SK-N-SH treated with all-trans-retinoic acid at 6 μM for 48 hours (cell line): ENCODE measurements around the gene COLGALT1.

Experiments used
- ATAC-seq: fragments of 200-7000 bp; cut with Tn5 transposase; 3 replicates; pipeline ENCODE4 v1.9.1; 2020; ENCODE audit warnings: mild to moderate bottlenecking, moderate library complexity
- GLIS3 ChIP-seq: fragments of 250-450 bp; sonication (Bioruptor Pico); IDR thresholded peaks from 2 replicates; pipeline ENCODE4 v1.5.0; 2020; ENCODE audit warnings: mild to moderate bottlenecking, moderate library complexity
- ISL1 ChIP-seq: fragments of 250-450 bp; sonication (Bioruptor Pico); IDR thresholded peaks from 2 replicates; pipeline ENCODE4 v2.1.2; 2022; ENCODE audit warnings: mild to moderate bottlenecking, moderate library complexity
- PPARA ChIP-seq: fragments of 250-450 bp; sonication (Bioruptor Pico); IDR thresholded peaks from 2 replicates; pipeline ENCODE4 v1.5.0; 2020; ENCODE audit warnings: mild to moderate bottlenecking, borderline replicate concordance
- SNAI2 ChIP-seq: fragments of 250-450 bp; sonication (Bioruptor Pico); IDR thresholded peaks from 2 replicates; pipeline ENCODE4 v1.5.0; 2020; ENCODE audit warnings: mild to moderate bottlenecking, moderate library complexity

COLGALT1 gene

GRCh38 chr19:17632577-17632976 lies 77.1 kb downstream of the COLGALT1 start:
- no peak for ATAC-seq
- TF ChIP-seq PPARA (CRISPR knock-in tag) (no peak), SNAI2 (CRISPR knock-in tag) (no peak), ISL1 (CRISPR knock-in tag) (no peak), GLIS3 (CRISPR knock-in tag) (no peak)
